HUES48 (cell line): ENCODE data around the gene USP35.
"Not testable (repeated sequence)": the region's sequence is repeated elsewhere in the genome, so short reads cannot be mapped to it uniquely, and the experiment has no call there.

Experiments
- H3K27ac ChIP-seq: one replicate; pipeline ENCODE4 v1.7.0; 2013; ENCODE audit warnings: low read depth, low read length, inconsistent platforms
- H3K27me3 ChIP-seq: 2 replicates; pipeline ENCODE4 v1.6.1; 2013; ENCODE audit warnings: mild to moderate bottlenecking, low read length; ENCODE audit not compliant: control insufficient read depth, insufficient read depth
- H3K36me3 ChIP-seq: 2 replicates; pipeline ENCODE4 v1.6.1; 2013; ENCODE audit warnings: low read length; ENCODE audit not compliant: control insufficient read depth, insufficient read depth
- H3K4me1 ChIP-seq: 2 replicates; pipeline ENCODE4 v1.6.1; 2013; ENCODE audit warnings: mild to moderate bottlenecking, low read length; ENCODE audit not compliant: control insufficient read depth, insufficient read depth
- H3K4me3 ChIP-seq: 2 replicates; pipeline ENCODE4 v1.5.1; 2013; ENCODE audit warnings: mild to moderate bottlenecking, low read depth, low read length
- H3K9ac ChIP-seq: 2 replicates; pipeline ENCODE4 v1.6.1; 2013; ENCODE audit warnings: mild to moderate bottlenecking, low read depth, low read length, moderate library complexity
- H3K9me3 ChIP-seq: 2 replicates; pipeline ENCODE4 v1.6.1; 2013; ENCODE audit warnings: low read length; ENCODE audit not compliant: control insufficient read depth, insufficient read depth

USP35 gene

GRCh38 chr11:78218707-78219492, 30.2 kb downstream of the USP35 start:
- H3K4me3 ChIP-seq: no peak overlapping the region
- no peaks in the 10 kb centered on the region for H3K4me1 ChIP-seq
- H3K9me3 ChIP-seq: no peaks in the 10 kb centered on the region
- H3K9ac ChIP-seq: no peak overlapping the region
- no peak overlapping the region for H3K27ac ChIP-seq
- peaks cover 22% of the 10 kb centered on the region for H3K36me3 ChIP-seq
- no peaks in the 10 kb centered on the region for H3K27me3 ChIP-seq

DNA sequence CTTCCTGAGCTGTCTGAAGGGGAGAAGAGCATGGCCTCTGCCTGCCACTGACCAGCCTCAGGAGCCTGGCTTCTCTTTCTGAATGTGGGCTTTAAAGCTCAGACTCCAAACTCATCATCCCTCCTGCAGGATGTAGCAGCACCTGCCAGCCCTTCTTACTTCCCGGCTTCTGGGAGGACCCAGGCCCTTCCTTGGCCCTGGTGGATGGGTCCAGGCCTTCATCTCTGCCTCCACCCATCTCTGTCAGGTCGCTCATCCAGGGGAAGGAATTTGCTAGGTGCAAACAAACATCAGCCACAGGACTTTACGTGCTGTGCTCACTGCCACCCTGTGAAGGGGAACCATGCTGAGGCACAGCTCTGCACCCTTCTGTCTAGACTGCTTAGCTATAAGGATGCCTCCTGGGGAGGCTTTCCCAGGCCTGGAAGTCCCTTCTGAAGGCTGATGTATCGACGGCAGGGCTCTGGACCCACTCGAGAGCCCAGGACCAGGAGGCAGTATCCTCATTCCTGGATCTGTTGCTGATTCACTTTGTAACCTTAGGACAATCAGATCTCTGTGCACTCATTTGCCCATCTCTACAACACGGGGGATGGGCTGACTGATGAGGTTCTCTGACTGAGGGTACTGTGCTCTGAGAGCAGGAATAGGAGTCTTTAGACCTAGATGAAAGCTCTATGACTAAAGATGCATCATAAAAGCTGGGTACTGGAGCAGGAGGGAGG, 30.9 kb downstream of the USP35 start:
- Histone ChIP-seq H3K9me3 (no peaks in the 10 kb centered on the region), H3K27me3 (no peaks in the 10 kb centered on the region), H3K27ac (no peak overlapping the region), H3K4me3 (no peak overlapping the region), H3K36me3 (peaks cover 18% of the 10 kb centered on the region), H3K4me1 (no peaks in the 10 kb centered on the region), H3K9ac (no peak overlapping the region)

DNA sequence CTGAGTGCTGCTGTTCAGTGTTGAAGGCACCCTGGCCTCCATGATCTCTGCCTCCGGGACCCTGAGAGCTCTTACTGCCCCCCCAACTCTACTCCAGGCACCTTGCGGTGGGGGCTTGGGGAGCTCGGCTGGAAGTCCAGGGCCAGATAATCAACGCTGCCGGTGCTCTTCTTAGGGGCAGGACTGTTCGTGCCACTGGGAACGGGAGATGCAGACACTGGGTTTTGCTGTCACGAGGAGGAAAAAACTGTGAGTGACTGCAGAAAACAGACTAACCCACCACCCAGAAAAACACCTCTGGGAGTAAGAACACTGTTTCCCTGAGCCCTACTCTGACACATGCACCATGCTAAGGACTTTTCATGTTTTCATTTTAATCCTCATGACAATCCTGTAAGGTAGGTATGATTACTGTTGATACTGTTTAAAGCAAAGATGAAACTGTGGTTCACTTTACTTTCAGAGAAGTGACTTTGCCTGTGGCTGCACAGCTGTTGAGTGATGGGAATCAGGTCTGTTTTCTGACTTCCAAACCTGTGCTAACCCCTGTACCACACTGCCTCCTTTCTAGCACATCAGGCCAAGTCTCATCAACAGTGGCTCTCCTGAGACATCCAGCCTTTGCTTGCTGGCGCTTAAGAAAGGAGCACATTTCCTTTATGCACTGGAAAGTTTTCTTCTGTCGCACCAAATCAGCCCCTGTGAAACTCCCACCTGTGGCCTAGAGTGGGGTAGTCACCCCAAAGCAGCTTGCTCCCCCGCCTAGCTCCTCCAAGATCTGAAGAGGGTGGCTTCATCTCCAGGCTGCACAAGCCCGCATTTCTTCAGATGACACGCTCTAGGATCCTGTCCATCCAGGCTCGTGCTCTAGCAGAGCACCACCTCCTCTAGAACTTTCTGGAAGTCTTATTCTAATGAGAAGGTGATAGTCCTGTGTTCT, 31.8 kb downstream of the USP35 start:
- H3K36me3 ChIP-seq: peaks cover 13% of the 10 kb centered on the region; the same call in 1 of the 2 replicates
- H3K27ac ChIP-seq: no peak overlapping the region

GRCh38 chr11:78221396-78222315, 32.9 kb downstream of the USP35 start:
- no peak overlapping the region for H3K9ac ChIP-seq
- H3K4me1 ChIP-seq: no peaks in the 10 kb centered on the region
- peaks cover 13% of the 10 kb centered on the region; the same call in 1 of the 2 replicates for H3K36me3 ChIP-seq
- no peaks in the 10 kb centered on the region for H3K9me3 ChIP-seq
- no peak overlapping the region for H3K4me3 ChIP-seq
- no peaks in the 10 kb centered on the region for H3K27me3 ChIP-seq
- no peak overlapping the region for H3K27ac ChIP-seq

More for the DNA sequence above, 31.8 kb downstream of the USP35 start:
- H3K4me3 ChIP-seq: no peak overlapping the region
- H3K9me3 ChIP-seq: no peaks in the 10 kb centered on the region
- no peaks in the 10 kb centered on the region for H3K27me3 ChIP-seq
- no peaks in the 10 kb centered on the region for H3K4me1 ChIP-seq
- H3K9ac ChIP-seq: no peak overlapping the region

DNA sequence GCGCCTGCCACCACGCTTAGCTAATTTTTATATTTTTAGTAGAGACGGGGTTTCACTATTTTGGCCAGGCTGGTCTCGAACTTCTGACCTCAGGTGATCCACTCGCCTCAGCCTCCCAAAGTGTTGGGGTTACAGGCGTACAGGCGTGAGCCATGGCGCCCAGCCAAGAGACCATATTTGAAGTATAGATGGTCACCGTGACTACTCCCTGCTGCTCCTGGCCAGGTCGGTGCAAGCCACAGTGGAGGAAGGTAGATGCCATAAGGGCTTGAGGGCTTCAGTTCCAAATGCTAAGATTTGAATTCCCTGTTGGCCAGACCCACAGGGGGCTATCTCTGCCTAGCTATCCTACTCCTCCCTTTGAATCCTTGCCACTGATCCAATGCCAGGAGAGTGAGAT, 34.0 kb downstream of the USP35 start:
- H3K4me3 ChIP-seq, H3K27me3 ChIP-seq, H3K9ac ChIP-seq, H3K27ac ChIP-seq, H3K9me3 ChIP-seq, H3K4me1 ChIP-seq: not testable (repeated sequence)
- peaks cover 13% of the 10 kb centered on the region; the same call in 1 of the 2 replicates for H3K36me3 ChIP-seq

DNA sequence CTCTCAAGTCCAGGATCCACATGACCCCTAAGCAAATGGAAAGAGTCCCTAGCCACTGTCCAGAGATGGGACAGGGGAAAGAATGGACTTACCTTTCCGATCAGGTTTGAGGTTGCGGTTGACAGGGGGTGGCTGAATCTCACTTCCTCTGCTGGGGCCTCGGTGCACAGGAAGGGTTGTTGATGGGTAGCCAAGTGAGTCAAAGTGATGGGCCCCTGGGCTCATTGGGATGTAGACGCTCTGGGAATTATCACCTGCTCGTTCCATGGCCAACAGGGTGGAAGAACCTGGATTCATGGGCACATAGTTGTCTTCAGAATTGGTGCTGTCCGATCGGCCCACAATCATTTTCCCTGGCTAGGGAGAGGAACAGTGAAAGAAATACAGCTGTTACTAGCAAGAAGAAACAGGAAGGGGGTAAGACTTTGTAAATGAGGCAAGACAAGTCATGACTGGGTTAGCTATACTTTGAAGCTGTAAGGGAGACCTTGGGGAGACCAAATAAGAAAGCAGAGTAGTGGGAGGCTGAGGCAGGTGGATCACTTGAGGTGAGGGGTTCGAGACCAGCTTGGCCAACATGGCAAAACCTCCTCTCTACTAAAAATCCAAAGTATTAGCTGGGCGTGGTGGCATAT, 34.7 kb downstream of the USP35 start:
- peaks cover 13% of the 10 kb centered on the region; the same call in 1 of the 2 replicates for H3K36me3 ChIP-seq
- H3K4me3 ChIP-seq: no peak overlapping the region
- no peak overlapping the region for H3K9ac ChIP-seq
- no peak overlapping the region for H3K27ac ChIP-seq
- H3K9me3 ChIP-seq: no peaks in the 10 kb centered on the region
- H3K27me3 ChIP-seq: no peaks in the 10 kb centered on the region
- no peaks in the 10 kb centered on the region for H3K4me1 ChIP-seq

DNA sequence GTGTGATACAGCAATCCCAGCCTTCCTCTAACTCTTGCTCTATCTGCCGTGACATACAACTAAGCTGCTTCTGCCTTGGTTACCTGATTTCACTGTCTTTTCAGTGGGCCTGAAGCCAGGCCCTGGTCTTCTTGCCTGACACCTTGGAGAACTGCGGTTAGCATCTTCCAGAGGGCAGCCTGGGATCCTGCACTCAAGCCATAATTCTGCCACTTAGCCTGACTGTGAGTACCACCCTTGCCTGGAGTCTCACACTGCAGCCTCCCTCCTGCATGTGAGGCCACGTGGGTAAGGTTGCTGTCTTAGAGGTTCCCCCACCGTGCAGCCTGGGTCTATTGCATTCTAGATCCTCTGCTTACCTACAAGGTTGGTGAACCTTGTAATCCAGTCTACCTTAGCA, 35.8 kb downstream of the USP35 start:
- H3K4me1 ChIP-seq: no peaks in the 10 kb centered on the region
- no peaks in the 10 kb centered on the region for H3K27me3 ChIP-seq
- no peak overlapping the region for H3K4me3 ChIP-seq
- H3K9me3 ChIP-seq: no peaks in the 10 kb centered on the region
- no peak overlapping the region for H3K27ac ChIP-seq
- H3K9ac ChIP-seq: no peak overlapping the region
- H3K36me3 ChIP-seq: peaks cover 13% of the 10 kb centered on the region; the same call in 1 of the 2 replicates

GRCh38 chr11:78224906-78225420, 36.2 kb downstream of the USP35 start:
- peaks cover 13% of the 10 kb centered on the region; the same call in 1 of the 2 replicates for H3K36me3 ChIP-seq
- no peak overlapping the region for H3K4me3 ChIP-seq
- no peak overlapping the region for H3K27ac ChIP-seq
- no peak overlapping the region for H3K9ac ChIP-seq
- no peaks in the 10 kb centered on the region for H3K9me3 ChIP-seq
- H3K27me3 ChIP-seq: no peaks in the 10 kb centered on the region
- H3K4me1 ChIP-seq: no peaks in the 10 kb centered on the region

GRCh38 chr11:78226684-78227680, 38.3 kb downstream of the USP35 start:
- no peak overlapping the region for H3K4me3 ChIP-seq
- no peaks in the 10 kb centered on the region for H3K4me1 ChIP-seq
- no peak overlapping the region for H3K27ac ChIP-seq
- no peaks in the 10 kb centered on the region for H3K27me3 ChIP-seq
- no peak overlapping the region for H3K9ac ChIP-seq
- no peaks in the 10 kb centered on the region for H3K9me3 ChIP-seq
- H3K36me3 ChIP-seq: 0 out of 2 replicates have a peak, but pooled peaks cover 1% of the 10 kb centered on the region
